Endothelial cell of umbilical vein (primary cell): ENCODE data around the gene FUT2. TPM values are rescaled to one million over a fixed set of nuclear protein-coding genes. Genes with fewer than 3 reads are reported as not detected.

Source experiments
- BruUV-seq: library from RNA; stranded (reverse); fragments of 400-500 nt; replicated peaks from 2 replicates; lab custom pipeline; 2021; lab: Mats Ljungman, UMichigan
- CTCF ChIA-PET: fragments of 300-600, 350-600 bp; sonication (Branson Sonifier 250); formaldehyde crosslinking; loops from one replicate; lab custom pipeline; 2021; ENCODE audit warnings: antibody characterized with exemption, inconsistent platforms; lab: Charles Lee
- POLR2A ChIA-PET: fragments of 300-600, 350-600 bp; sonication (Branson Sonifier 250); formaldehyde crosslinking; loops from one replicate; lab custom pipeline; 2021; ENCODE audit warnings: antibody characterized with exemption, inconsistent platforms; lab: Charles Lee
- DNase-seq: peaks from one replicate; pipeline ENCODE4 v3.0.0-alpha.2; 2011; ENCODE audit warnings: low read depth, low spot score
- FAIRE-seq: peaks from 2 replicates; lab custom pipeline; 2011; peaks lifted over from hg19 to GRCh38; lab: Jason Lieb, UNC
- H2AFZ ChIP-seq: 2 replicates; pipeline ENCODE4 v1.6.0; 2012; ENCODE audit warnings: low read depth, low read length, control low read depth, inconsistent platforms
- H3K27ac ChIP-seq: 2 replicates; pipeline ENCODE4 v1.5.1; 2011; ENCODE audit warnings: low read depth, mild to moderate bottlenecking, control low read depth, low read length, moderate library complexity; ENCODE audit not compliant: insufficient read depth
- H3K27me3 ChIP-seq, 2 experiments: 2 replicates each; pipeline versions ENCODE4 v1.6.0 to v1.6.1; 2011; ENCODE audit warnings: low read length in 2 of 2, mixed read lengths in 1 of 2; ENCODE audit not compliant: control insufficient read depth in 2 of 2, insufficient read depth in 2 of 2
- H3K36me3 ChIP-seq, 2 experiments: 2 replicates in 1 of 2; 3 replicates in 1 of 2; pipeline ENCODE4 v1.5.1; 2011; ENCODE audit warnings: low read length in 2 of 2, mild to moderate bottlenecking in 1 of 2, moderate library complexity in 1 of 2; ENCODE audit not compliant: control insufficient read depth in 2 of 2, insufficient read depth in 2 of 2; ENCODE audit errors: extremely low read depth in 1 of 2
- H3K4me1 ChIP-seq: 3 replicates; pipeline ENCODE4 v1.5.1; 2011; ENCODE audit warnings: mild to moderate bottlenecking, low read length; ENCODE audit not compliant: control insufficient read depth, insufficient read depth; ENCODE audit errors: extremely low read depth
- H3K4me2 ChIP-seq: 2 replicates; pipeline ENCODE4 v1.6.1; 2011; ENCODE audit warnings: low read length, control low read depth, mixed read lengths; ENCODE audit not compliant: insufficient read depth
- H3K4me3 ChIP-seq, 3 experiments: fragments of 200-600 bp in 1 of 3; sonication (generic), shearing (Covaris generic) in 1 of 3; replicated peaks in 1 of 3; 2 replicates each; pipeline ENCODE4 v1.5.1; 2011 to 2016; ENCODE audit warnings: control low read depth in 3 of 3, low read length in 3 of 3, mild to moderate bottlenecking in 2 of 3, inconsistent platforms in 1 of 3, low read depth in 1 of 3, moderate library complexity in 1 of 3; ENCODE audit not compliant: insufficient read depth in 1 of 3
- H3K79me2 ChIP-seq: 2 replicates; pipeline ENCODE4 v1.6.0; 2012; ENCODE audit warnings: low read length, inconsistent platforms; ENCODE audit not compliant: control insufficient read depth, insufficient read depth
- H3K9ac ChIP-seq: replicated peaks from 2 replicates; pipeline ENCODE3; 2011; ENCODE audit warnings: low read length, control low read depth; ENCODE audit not compliant: insufficient read depth; ENCODE audit errors: extremely low read depth
- H3K9me1 ChIP-seq: replicated peaks from 3 replicates; pipeline ENCODE4 v1.6.0; 2011; ENCODE audit warnings: mild to moderate bottlenecking, low read length; ENCODE audit not compliant: control insufficient read depth, insufficient read depth; ENCODE audit errors: extremely low read depth
- H3K9me3 ChIP-seq: replicated peaks from 2 replicates; pipeline ENCODE4 v1.5.1; 2012; ENCODE audit warnings: low read length, inconsistent platforms; ENCODE audit not compliant: control insufficient read depth, insufficient read depth
- H4K20me1 ChIP-seq: replicated peaks from 2 replicates; pipeline ENCODE3; 2011; ENCODE audit warnings: mild to moderate bottlenecking, low read length; ENCODE audit not compliant: control insufficient read depth, insufficient read depth; ENCODE audit errors: extremely low read depth
- CTCF ChIP-seq, 2 donors: IDR thresholded peaks; 1 replicate in 1 of 2; 2 replicates in 1 of 2; pipeline ENCODE4 v1.5.1; 2011; ENCODE audit warnings: low read length in 2 of 2, mild to moderate bottlenecking in 2 of 2, moderate library complexity in 2 of 2, control low read depth in 1 of 2, inconsistent platforms in 1 of 2, low read depth in 1 of 2; ENCODE audit not compliant: insufficient read depth in 1 of 2; ENCODE audit errors: extremely low read depth in 1 of 2
- EZH2 ChIP-seq: IDR thresholded peaks from 2 replicates; pipeline ENCODE4 v1.6.1; 2012; ENCODE audit warnings: borderline replicate concordance, low read depth, mild to moderate bottlenecking, moderate library complexity, low read length, inconsistent platforms; ENCODE audit not compliant: severe bottlenecking
- FOS ChIP-seq: IDR thresholded peaks from 2 replicates; pipeline ENCODE4 v1.6.1; 2011; ENCODE audit warnings: mild to moderate bottlenecking, low read length, moderate library complexity, borderline replicate concordance; ENCODE audit not compliant: insufficient read depth
- JUN ChIP-seq: IDR thresholded peaks from 2 replicates; pipeline ENCODE4 v1.6.1; 2011; ENCODE audit warnings: borderline replicate concordance, low read depth; ENCODE audit not compliant: insufficient read length, insufficient read depth
- MAX ChIP-seq: IDR thresholded peaks from 2 replicates; pipeline ENCODE4 v1.6.1; 2011; ENCODE audit not compliant: insufficient read depth, insufficient read length
- MYC ChIP-seq: IDR thresholded peaks from one replicate; pipeline ENCODE4 v1.6.1; 2011; ENCODE audit warnings: mild to moderate bottlenecking, low read depth, low read length
- POLR2A ChIP-seq: IDR thresholded peaks from 2 replicates; pipeline ENCODE4 v1.6.1; 2012; ENCODE audit warnings: low read depth, mild to moderate bottlenecking, control low read depth, low read length
- POLR2AphosphoS5 ChIP-seq: IDR thresholded peaks from 2 replicates; pipeline ENCODE4 v1.6.1; 2012; ENCODE audit warnings: low read depth, mild to moderate bottlenecking, control low read depth, low read length, moderate library complexity; ENCODE audit not compliant: insufficient read depth
- dilution Hi-C: fragments of 300-500 bp; cut with MboI; formaldehyde crosslinking; loops from one replicate; pipeline ENCODE4 v1.15.0; 2019; ENCODE audit warnings: low sequenced_read_pairs; ENCODE audit not compliant: extremely low pct_ligation_motif_present
- intact Hi-C: fragments of 100-400 bp; cut with micrococcal nuclease; formaldehyde crosslinking; loops from one replicate; pipeline ENCODE4 v1.10.0; 2022
- polyA plus RNA-seq, 4 experiments: library from polyadenylated mRNA; depleted of rRNA in 3 of 4; stranded (reverse) in 3 of 4; unstranded in 1 of 4; fragments of >200 nt; gene quantifications; 2 replicates each; pipeline versions ENCODE4 v1.2.1 to v1.2.3, GENCODE V29; 2011 to 2012; ENCODE audit warnings: missing spikeins in 1 of 4
- total RNA-seq: library from RNA; stranded (reverse); gene quantifications from 2 replicates; pipeline ENCODE4 v1.2.3, GENCODE V29; 2021

Gene FUT2
- total and polyA plus RNA-seq, 2 donors (not counting 3 experiments of a cell fraction or from before 2014, with no cell fraction given): not detected

GRCh38 chr19:48713041-48713863 lies 17.5 kb downstream of the FUT2 start:
- Histone ChIP-seq H3K4me3 (peak overlapping the region; percentile 37 to 63 (median 50)), H3K4me2 (peak overlapping the region; percentile 61), H3K36me3 (no peaks in the 10 kb centered on the region), H3K9me3 (no peaks in the 10 kb centered on the region), H3K27ac (no peak overlapping the region), H3K9ac (peak overlapping the region; percentile 7), H3K9me1 (no peaks in the 10 kb centered on the region), H3K4me1 (peaks cover 15% of the 10 kb centered on the region), H2AFZ (peak overlapping the region; percentile 85), H3K79me2 (no peaks in the 10 kb centered on the region), H4K20me1 (no peaks in the 10 kb centered on the region), H3K27me3 (no peaks in the 10 kb centered on the region)
- no peak for FAIRE-seq
- intact Hi-C loops (no loop called here), dilution Hi-C loops (no loop called here)
- DNase-seq: no peak
- no TSS peak for BruUV-seq
- no peak for TF ChIP-seq JUN
- TF ChIP-seq MYC: no peak
- no peak for TF ChIP-seq POLR2AphosphoS5
- TF ChIP-seq MAX: no peak
- no peak for TF ChIP-seq EZH2
- TF ChIP-seq POLR2A: no peak
- peak in 1 of 2 donors; percentile 19 for TF ChIP-seq CTCF (IDR thresholded peaks at IDR 0.05; ENCODE audit: extremely low read depth in 1 of 2, insufficient read depth in 1 of 2, low read depth in 1 of 2, low read length in 2 of 2)
- no peak for TF ChIP-seq FOS
- CTCF ChIA-PET: interaction anchor here (0.6 to 3.9 kb wide), 15 partner anchors 9 to 257 kb away, joined by 3 to 31 read pairs (median 5); partner anchors contain the start of genes CA11 and FUT2
- POLR2A ChIA-PET: interaction anchor here (1.0 kb wide), 1 partner anchor 12 kb away, joined by 3 read pairs; no protein-coding TSS in a partner anchor
